Measurements from ENCODE around the gene FABP3. TPM values are rescaled to one million over a fixed set of nuclear protein-coding genes. Genes with fewer than 3 reads are reported as not detected.

The FABP3 gene
- total RNA-seq = 10 to 100 TPM; 19.2 to 28.6 TPM

DNA sequence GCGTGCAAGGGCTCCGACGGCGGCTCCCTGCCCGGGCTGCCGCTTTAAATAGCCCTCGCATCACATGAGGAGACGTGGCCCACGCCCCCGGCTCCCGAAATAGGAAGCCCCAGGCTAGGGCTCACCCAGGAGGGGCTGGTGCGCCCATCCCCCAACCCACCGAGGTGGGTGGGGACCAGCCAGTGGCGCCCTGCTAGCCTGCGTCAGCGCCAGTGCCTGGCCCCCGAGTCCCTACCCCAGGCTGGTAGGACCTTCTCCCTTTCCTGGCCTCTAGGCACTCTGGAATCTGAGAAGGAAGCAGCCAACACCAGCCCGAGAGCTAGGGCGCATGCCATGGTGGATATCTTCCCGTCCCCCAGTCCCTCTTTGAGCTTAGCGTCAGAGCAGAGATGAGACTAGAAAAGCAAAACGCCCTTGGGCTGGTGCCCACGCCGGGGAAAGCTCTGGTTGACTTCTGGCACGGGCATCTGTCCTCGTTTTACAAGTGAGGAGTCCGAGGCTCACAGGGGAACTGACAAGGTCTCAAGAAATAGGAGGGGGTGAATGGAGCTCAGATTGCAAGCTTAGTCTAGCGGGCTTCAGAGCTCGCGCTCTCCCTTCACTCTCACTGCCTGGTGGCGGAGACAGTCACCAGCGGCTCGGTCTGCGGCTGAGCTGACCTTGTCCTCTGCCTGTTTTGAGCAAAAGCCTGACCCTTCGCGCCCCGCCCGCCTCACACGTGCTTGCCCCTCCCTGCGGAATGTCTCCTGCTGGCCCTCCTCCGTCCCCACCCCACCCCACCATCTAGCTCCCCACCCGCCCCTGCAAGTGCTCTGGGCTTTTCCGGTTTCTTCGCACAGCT lies at the start of gene FABP3:
FABP3 (minus strand) TSS at position 21 of the 841 bp plus-strand sequence. CDS start 62 bp downstream, outside the sequence.
- Histone ChIP-seq H3K36me3 (no peaks in the 10 kb centered on the region), H3K27ac (peak within 1 kb of the TSS; percentile 88 to 94), H3K4me1 (ENCODE audit: control insufficient read depth in 1 of 2, low read depth in 2 of 2) (peaks cover 27 to 78% of the 10 kb centered on the region in 2 donors), H3K9me3 (no peaks in the 10 kb centered on the region), H3K27me3 (replicated peaks; ENCODE audit: insufficient read depth) (no peaks in the 10 kb centered on the region), H3K4me3 (peak within 1 kb of the TSS; percentile 81)
- DNase-seq (ENCODE audit: low spot score) (peak; percentile 52), ATAC-seq (ENCODE audit: insufficient number of reproducible peaks, low FRiP score, low read depth) (peak; percentile 60)
- TF ChIP-seq, protein P1, sequence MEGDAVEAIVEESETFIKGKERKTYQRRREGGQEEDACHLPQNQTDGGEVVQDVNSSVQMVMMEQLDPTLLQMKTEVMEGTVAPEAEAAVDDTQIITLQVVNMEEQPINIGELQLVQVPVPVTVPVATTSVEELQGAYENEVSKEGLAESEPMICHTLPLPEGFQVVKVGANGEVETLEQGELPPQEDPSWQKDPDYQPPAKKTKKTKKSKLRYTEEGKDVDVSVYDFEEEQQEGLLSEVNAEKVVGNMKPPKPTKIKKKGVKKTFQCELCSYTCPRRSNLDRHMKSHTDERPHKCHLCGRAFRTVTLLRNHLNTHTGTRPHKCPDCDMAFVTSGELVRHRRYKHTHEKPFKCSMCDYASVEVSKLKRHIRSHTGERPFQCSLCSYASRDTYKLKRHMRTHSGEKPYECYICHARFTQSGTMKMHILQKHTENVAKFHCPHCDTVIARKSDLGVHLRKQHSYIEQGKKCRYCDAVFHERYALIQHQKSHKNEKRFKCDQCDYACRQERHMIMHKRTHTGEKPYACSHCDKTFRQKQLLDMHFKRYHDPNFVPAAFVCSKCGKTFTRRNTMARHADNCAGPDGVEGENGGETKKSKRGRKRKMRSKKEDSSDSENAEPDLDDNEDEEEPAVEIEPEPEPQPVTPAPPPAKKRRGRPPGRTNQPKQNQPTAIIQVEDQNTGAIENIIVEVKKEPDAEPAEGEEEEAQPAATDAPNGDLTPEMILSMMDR (IDR thresholded peaks at IDR 0.05) = no peak

DNA sequence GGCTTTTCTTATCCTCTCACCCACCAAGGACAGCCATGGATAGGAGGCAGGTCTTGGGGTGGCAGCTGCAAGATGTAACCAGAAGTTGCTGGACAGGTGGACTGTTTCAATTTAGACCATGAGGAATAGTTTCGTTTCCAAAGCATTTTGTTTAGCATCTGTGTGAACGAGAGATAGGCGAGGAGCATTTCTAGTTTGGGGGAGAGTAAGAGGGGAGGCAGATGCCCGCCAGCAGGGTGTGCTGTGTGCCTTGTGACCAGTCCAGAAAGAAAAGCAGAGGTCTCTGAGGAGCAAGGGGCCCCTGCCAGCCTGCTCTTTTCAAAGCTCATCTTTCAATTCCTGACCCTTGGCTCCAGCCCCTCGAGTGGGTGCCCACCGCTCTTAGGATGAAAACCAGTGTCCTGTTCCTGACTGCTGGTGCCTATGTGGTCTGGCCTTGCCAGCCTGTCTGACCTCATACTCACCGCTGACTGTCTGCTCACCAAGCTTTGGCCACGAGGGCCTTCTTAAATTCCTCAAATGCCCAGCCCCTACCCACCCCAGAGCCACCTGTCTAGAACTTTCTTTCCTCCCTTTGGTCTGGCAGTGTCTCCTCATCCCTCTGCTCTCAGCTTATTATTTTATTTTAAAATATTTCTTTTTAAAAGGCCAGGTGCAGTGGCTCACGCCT lies 48.6 kb upstream of the FABP3 start:
- Histone ChIP-seq H3K27ac (no peak overlapping the region), H3K4me3 (no peak overlapping the region), H3K9me3 (no peaks in the 10 kb centered on the region), H3K27me3 (replicated peaks; ENCODE audit: insufficient read depth) (no peaks in the 10 kb centered on the region), H3K4me1 (ENCODE audit: control insufficient read depth in 1 of 2, low read depth in 2 of 2) (no peaks in the 10 kb centered on the region), H3K36me3 (no peaks in the 10 kb centered on the region)
- DNase-seq (ENCODE audit: low spot score) (no peak), ATAC-seq (ENCODE audit: insufficient number of reproducible peaks, low FRiP score, low read depth) (no peak)
- TF ChIP-seq, protein P1 (IDR thresholded peaks at IDR 0.05) = no peak

DNA sequence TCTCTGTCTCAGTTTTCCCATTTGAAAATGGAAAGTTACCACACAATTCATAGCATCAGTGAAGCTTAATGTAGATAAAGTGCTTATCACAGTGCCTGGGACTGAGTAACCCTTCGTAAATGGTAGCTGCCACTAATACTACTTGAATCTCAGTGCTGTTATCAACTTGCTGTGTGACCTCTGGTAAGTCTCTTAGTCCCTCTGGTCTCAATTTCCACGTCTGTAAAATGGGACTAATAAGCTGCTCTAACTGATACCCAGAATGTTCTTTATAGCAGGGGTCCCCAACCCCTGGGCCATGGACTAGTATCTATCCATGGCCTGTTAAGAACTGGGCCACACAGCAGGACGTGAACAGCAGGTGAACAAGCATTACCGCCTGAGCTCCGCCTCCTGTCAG lies 47.8 kb upstream of the FABP3 start:
- H3K4me3 ChIP-seq = no peak overlapping the region
- ATAC-seq (ENCODE audit: insufficient number of reproducible peaks, low FRiP score, low read depth) = no peak
- TF ChIP-seq, protein P1 (IDR thresholded peaks at IDR 0.05) = no peak
- H3K27ac ChIP-seq = no peak overlapping the region
- H3K4me1 ChIP-seq (ENCODE audit: control insufficient read depth in 1 of 2, low read depth in 2 of 2) = no peaks in the 10 kb centered on the region
- no peaks in the 10 kb centered on the region for H3K36me3 ChIP-seq
- no peaks in the 10 kb centered on the region for H3K27me3 ChIP-seq (replicated peaks; ENCODE audit: insufficient read depth)
- no peak for DNase-seq (ENCODE audit: low spot score)
- no peaks in the 10 kb centered on the region for H3K9me3 ChIP-seq

DNA sequence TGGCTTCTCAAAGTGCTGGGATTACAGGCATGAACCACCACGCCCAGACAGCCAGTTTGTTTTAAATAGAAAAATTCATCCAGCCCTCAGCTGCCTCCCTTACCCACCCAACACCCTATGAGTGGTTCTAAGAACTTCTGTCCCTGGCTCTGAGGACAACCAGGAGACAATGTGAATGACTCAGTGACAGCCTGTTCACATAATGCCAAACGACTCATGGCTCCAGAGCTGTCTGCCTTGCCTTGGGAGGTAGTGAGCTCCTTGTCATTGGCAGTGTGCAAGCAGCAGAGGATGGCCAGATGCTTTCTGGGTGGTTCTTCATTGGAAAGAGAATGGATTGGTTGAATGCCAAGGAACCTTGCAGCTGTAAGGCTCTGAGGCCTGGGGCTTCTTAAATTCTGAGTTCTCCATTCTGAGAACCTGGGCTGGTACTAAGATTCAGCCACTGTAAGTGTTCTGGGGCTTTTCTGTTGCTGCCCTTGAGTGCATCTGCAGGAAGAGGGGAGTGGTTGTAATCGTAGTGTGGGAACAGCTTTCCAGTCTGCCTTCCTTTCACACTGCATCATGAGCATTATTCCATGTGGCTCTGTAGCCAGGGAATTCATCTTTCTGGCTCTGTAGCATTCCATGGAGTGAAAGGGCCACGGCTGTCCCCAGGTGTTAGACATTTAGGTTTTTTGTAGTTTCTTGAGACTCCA lies 45.9 kb upstream of the FABP3 start:
- Histone ChIP-seq H3K9me3 (no peaks in the 10 kb centered on the region), H3K27me3 (replicated peaks; ENCODE audit: insufficient read depth) (no peaks in the 10 kb centered on the region), H3K4me1 (ENCODE audit: control insufficient read depth in 1 of 2, low read depth in 2 of 2) (peaks cover 3 to 4% of the 10 kb centered on the region in 2 donors), H3K4me3 (no peak overlapping the region), H3K27ac (no peak overlapping the region), H3K36me3 (no peaks in the 10 kb centered on the region)
- TF ChIP-seq, protein P1 (IDR thresholded peaks at IDR 0.05) = no peak
- no peak for ATAC-seq (ENCODE audit: insufficient number of reproducible peaks, low FRiP score, low read depth)
- DNase-seq (ENCODE audit: low spot score) = no peak

DNA sequence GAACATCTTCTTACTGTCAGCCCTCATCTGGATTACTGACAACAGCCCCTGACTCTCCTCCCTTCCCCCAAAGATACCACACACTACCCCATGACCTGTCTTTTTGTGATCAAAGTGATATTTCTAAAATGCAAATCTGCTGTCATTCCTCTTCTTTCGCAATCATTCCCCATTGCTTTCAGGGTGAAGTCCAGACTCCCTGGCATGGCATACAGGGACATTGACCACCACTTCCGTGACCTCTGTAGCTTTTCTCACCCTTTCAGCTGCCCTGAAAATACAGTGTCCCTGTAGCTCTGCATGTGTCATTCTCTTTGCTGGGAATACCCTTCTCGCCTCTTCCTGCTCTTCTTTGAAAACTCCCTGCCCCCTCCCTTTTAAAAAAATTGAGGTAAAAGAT lies 44.3 kb upstream of the FABP3 start:
- no peaks in the 10 kb centered on the region for H3K36me3 ChIP-seq
- H3K27me3 ChIP-seq (replicated peaks; ENCODE audit: insufficient read depth) = no peaks in the 10 kb centered on the region
- TF ChIP-seq, protein P1 (IDR thresholded peaks at IDR 0.05) = no peak
- H3K27ac ChIP-seq = no peak overlapping the region
- ATAC-seq (ENCODE audit: insufficient number of reproducible peaks, low FRiP score, low read depth) (no peak), DNase-seq (ENCODE audit: low spot score) (no peak)
- no peaks in the 10 kb centered on the region for H3K9me3 ChIP-seq
- no peak overlapping the region for H3K4me3 ChIP-seq
- H3K4me1 ChIP-seq (ENCODE audit: control insufficient read depth in 1 of 2, low read depth in 2 of 2) = peaks cover 3 to 13% of the 10 kb centered on the region in 2 donors
